Measurements from ENCODE around the gene FALEC.

The FALEC gene

GRCh38 chr1:150515328-150516049 is at the start of gene FALEC:
TSS of gene FALEC (plus strand) at chr1:150515752.
- DNase-seq = peak; percentile 94

- no peak for DNase-seq
Measured at GRCh38 chr1:150466964-150467363, 48.6 kb upstream of the FALEC start.

- no peak for DNase-seq
Measured at GRCh38 chr1:150469291-150469690, 46.3 kb upstream of the FALEC start.

DNA sequence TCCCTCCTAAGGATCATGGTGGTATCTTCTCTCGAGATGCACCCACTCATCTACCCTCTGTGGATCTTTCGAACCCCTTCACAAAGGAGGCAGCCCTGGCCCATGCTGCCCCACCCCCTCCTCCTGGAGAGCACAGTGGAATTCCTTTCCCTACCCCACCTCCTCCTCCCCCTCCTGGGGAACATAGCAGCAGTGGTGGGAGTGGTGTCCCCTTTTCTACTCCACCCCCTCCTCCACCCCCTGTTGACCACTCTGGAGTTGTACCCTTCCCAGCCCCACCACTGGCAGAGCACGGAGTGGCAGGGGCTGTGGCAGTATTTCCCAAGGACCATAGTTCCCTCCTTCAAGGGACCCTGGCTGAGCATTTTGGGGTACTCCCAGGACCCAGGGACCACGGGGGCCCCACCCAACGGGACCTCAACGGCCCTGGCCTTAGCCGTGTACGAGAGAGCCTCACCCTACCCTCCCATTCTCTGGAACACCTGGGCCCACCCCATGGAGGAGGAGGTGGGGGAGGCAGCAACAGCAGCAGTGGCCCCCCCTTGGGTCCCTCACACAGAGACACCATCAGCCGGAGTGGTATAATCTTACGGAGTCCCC is 42.9 kb upstream of the FALEC start:
- DNase-seq = no peak

GRCh38 chr1:150473659-150474058 is 41.9 kb upstream of the FALEC start:
- DNase-seq = no peak

DNA sequence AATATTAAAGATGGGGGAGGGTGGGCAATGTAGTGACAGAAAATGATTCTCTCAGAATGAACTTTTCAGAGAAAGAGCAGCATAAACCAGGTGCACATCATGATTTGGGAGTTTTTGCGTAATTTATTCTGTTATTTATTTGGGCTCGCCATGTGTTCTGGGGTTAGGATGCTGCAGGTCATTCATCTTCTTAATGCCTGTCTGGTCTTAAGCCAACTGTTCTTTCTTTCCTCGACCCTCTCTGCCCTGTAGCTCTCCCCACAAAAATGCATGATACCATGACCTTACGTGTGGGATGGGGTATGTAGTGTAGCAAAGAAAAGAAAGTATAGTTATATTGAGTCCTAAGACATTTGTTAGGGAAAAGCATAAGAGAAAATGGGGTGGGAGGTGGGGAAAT is 40.7 kb upstream of the FALEC start:
- no peak for DNase-seq

DNA sequence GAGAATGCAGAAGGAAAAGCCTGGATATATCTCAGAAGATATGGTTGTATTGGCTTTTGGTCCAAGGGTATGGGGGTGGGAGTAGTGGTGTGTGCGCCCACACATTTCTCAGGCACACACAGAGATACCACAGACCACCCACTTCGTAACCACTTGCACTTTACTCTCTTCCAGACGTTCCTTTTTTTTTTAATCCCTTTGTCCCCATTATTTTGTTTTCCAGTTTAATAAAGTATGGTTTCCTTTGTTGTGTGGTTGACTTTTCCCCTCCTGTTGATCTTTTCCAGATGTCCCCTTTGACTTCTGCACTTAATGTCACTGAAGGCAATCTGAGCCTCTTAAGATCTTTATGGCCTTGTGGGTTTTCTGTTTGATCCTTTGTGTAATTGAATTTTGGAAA is 38.8 kb upstream of the FALEC start:
- DNase-seq = no peak

- no peak for DNase-seq
Measured at GRCh38 chr1:150477320-150477719, 38.2 kb upstream of the FALEC start.

GRCh38 chr1:150477733-150478132 is 37.8 kb upstream of the FALEC start:
- no peak for DNase-seq

GRCh38 chr1:150479370-150479769 is 36.2 kb upstream of the FALEC start:
- DNase-seq = no peak

- DNase-seq = no peak
Measured at GRCh38 chr1:150479927-150480352, 35.6 kb upstream of the FALEC start.

- no peak for DNase-seq
Measured at GRCh38 chr1:150484431-150484830, 31.1 kb upstream of the FALEC start.

GRCh38 chr1:150484861-150485260 is 30.7 kb upstream of the FALEC start:
- DNase-seq = no peak

- peak; percentile 97 for DNase-seq
Measured at GRCh38 chr1:150486966-150487762, 28.4 kb upstream of the FALEC start, which contains the start of gene TARS2. TSS of gene TARS2 (plus strand) at chr1:150487419. CDS start at chr1:150487451, 32 bp downstream.

DNA sequence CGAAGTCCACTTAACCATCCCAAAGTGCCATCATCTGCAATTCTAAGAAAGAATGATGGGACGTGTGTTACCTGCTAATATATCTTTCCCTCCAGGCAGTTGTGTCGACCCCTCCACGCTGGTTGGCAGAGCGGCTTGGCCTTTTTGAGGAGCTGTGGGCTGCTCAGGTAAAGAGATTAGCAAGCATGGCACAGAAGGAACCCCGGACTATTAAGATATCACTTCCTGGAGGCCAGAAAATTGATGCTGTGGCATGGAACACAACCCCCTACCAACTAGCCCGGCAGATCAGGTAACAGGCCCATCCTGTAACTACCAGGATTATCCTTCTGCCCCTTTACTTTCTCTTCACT is 27.8 kb upstream of the FALEC start:
- no peak for DNase-seq

- no peak for DNase-seq
Measured at GRCh38 chr1:150493175-150493574, 22.4 kb upstream of the FALEC start.

GRCh38 chr1:150498342-150498741 is 17.2 kb upstream of the FALEC start:
- no peak for DNase-seq

- no peak for DNase-seq
Measured at GRCh38 chr1:150505431-150505830, 10.1 kb upstream of the FALEC start.

- DNase-seq = no peak
Measured at GRCh38 chr1:150507912-150508864, 7.4 kb upstream of the FALEC start, which contains the start of gene ECM1. TSS of gene ECM1 (plus strand) at chr1:150508109. CDS start at chr1:150508210, 101 bp downstream.

GRCh38 chr1:150508982-150509381 is 6.6 kb upstream of the FALEC start:
- DNase-seq = no peak

DNA sequence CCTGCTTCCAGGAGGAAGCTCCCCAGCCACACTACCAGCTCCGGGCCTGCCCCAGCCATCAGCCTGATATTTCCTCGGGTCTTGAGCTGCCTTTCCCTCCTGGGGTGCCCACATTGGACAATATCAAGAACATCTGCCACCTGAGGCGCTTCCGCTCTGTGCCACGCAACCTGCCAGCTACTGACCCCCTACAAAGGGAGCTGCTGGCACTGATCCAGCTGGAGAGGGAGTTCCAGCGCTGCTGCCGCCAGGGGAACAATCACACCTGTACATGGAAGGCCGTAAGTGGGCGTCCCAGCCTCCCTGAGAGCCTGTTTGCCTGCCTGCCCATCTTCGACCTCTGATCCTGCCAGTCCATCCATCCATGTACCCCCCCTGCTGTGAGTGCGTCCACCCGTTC is 4.0 kb upstream of the FALEC start:
- no peak for DNase-seq

- no peak for DNase-seq
Measured at GRCh38 chr1:150511985-150512660, 3.4 kb upstream of the FALEC start.

Data from NCI-H1048 (cell line).